Daoy (cell line): ENCODE results near the gene PPAN. TPM values are rescaled to one million over a fixed set of nuclear protein-coding genes. Genes with fewer than 3 reads are reported as not detected.

ENCODE experiments used
- DNase-seq: peaks from one replicate; pipeline ENCODE4 v3.0.0-alpha.2; 2015; ENCODE audit warnings: low read depth
- total RNA-seq: library from RNA; depleted of rRNA; stranded (reverse); fragments of >200 nt; shearing (Covaris generic); gene quantifications from 2 replicates; pipeline ENCODE4 v1.2.3, GENCODE V29; 2014

Gene PPAN
- total RNA-seq, 1 experiment from 2014 or later = 55.3 TPM

- peak; percentile 43 for DNase-seq
These were observed 7.4 kb downstream of the PPAN start for GRCh38 chr19:10113592-10113963.

- peak; percentile 51 for DNase-seq
These were observed 7.9 kb downstream of the PPAN start for GRCh38 chr19:10113964-10114650.

- DNase-seq = peak; percentile 63
These were observed 8.7 kb downstream of the PPAN start for GRCh38 chr19:10114651-10115391.

- peak; percentile 45 for DNase-seq
These were observed 9.4 kb downstream of the PPAN start for GRCh38 chr19:10115392-10116084.

- peak; percentile 43 for DNase-seq
These were observed 10.1 kb downstream of the PPAN start for GRCh38 chr19:10116085-10116865.

GRCh38 chr19:10116866-10117616 is 10.9 kb downstream of the PPAN start:
- DNase-seq = no peak

GRCh38 chr19:10118960-10119359 is 12.8 kb downstream of the PPAN start:
- peak; percentile 37 for DNase-seq

GRCh38 chr19:10120538-10121189 is 14.5 kb downstream of the PPAN start:
- DNase-seq = peak; percentile 62

GRCh38 chr19:10122045-10122444 is 15.9 kb downstream of the PPAN start:
- DNase-seq = no peak

- no peak for DNase-seq
These were observed 18.3 kb downstream of the PPAN start for GRCh38 chr19:10124429-10124828.

GRCh38 chr19:10126213-10126639 is 20.1 kb downstream of the PPAN start:
- DNase-seq = no peak

GRCh38 chr19:10132905-10133304 is 26.7 kb downstream of the PPAN start:
- DNase-seq = no peak

- no peak for DNase-seq
These were observed 27.4 kb downstream of the PPAN start for GRCh38 chr19:10133596-10133995.

- no peak for DNase-seq
These were observed 27.9 kb downstream of the PPAN start for GRCh38 chr19:10134040-10134439.

GRCh38 chr19:10135551-10136334 is 29.6 kb downstream of the PPAN start:
- DNase-seq = no peak

GRCh38 chr19:10136936-10137335 is 30.8 kb downstream of the PPAN start:
- no peak for DNase-seq

- DNase-seq = no peak
These were observed 31.9 kb downstream of the PPAN start for GRCh38 chr19:10137751-10138682.

GRCh38 chr19:10138879-10139795 is 33.0 kb downstream of the PPAN start:
- no peak for DNase-seq
